GM10266 (cell line): ENCODE measurements around the gene EGFLAM.

ENCODE experiments used
- DNase-seq: peaks from one replicate; pipeline ENCODE4 v3.0.0; 2012; ENCODE audit errors: extremely low spot score
- CTCF ChIP-seq: IDR thresholded peaks from 2 replicates; pipeline ENCODE4 v1.5.1; 2012; ENCODE audit warnings: mild to moderate bottlenecking, low read depth; ENCODE audit not compliant: control insufficient read depth, insufficient read depth; ENCODE audit errors: missing control alignments

The EGFLAM gene

GRCh38 chr5:38469707-38470267 lies 211.4 kb downstream of the EGFLAM start:
- TF ChIP-seq CTCF = no peak
- no peak for DNase-seq

DNA sequence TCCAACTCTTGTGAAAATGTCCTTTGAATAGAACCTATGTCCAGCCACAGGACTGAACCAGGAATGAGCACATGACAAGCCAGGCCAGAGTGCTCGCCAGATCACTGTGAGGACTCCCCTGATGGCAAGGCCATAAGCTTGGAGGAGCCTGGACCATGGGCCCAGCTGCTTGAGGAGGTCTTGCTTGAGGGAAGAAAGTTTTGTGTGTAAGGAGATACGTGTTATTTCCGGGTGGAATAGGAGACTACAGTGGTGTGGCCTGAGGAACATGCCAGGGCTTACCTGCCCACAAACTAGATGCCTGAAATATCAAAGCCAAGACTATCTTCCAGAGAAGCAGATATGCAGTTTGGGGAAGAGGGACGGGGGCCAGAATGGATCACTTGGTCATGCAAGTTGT lies 213.3 kb downstream of the EGFLAM start:
- TF ChIP-seq CTCF = no peak

DNA sequence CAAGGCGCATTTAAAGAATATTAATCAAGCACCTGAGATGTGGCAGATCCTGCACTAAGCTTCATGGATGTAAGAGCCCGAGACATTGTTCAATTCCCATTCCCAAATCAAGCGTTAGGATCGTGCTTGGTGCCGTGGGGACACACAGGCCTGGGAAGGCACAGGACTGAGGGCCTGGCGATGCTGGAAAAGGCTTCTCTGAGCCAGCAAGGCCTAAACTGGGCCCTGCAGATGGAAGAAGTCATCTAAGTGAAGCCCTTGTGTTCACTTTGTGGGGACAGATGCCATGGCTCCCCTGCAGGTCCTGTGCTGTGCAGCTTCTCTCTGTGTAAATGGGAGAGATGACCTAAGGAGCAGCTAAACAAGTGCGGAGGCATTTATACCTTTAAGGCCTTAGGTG lies 214.2 kb downstream of the EGFLAM start:
- no peak for TF ChIP-seq CTCF
- DNase-seq = no peak

More for the DNA sequence above, 213.3 kb downstream of the EGFLAM start:
- no peak for DNase-seq

GRCh38 chr5:38473008-38473407 lies 214.6 kb downstream of the EGFLAM start:
- TF ChIP-seq CTCF = no peak
- DNase-seq = no peak

DNA sequence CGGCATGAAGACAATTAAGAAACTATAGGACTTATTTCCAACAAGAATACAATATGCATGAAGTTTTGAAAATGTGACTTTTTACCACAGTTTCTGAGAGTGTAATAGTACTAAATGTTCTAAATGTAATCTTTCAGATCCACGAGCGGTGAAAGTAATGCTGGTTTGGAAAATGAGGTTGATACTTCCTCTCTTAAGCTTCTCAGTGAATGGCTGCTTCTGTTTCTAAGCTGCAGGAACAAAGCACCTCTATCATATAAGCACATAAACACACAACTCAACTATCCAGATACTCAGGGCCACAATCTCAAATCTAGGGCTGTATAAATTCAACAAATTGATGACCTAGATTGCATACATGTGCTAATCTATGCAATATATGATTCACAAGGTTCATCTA lies 219.8 kb downstream of the EGFLAM start:
- TF ChIP-seq CTCF = no peak

GRCh38 chr5:38478878-38479277 lies 220.5 kb downstream of the EGFLAM start:
- TF ChIP-seq CTCF = no peak
- no peak for DNase-seq

More for the DNA sequence above, 219.8 kb downstream of the EGFLAM start:
- DNase-seq = no peak

DNA sequence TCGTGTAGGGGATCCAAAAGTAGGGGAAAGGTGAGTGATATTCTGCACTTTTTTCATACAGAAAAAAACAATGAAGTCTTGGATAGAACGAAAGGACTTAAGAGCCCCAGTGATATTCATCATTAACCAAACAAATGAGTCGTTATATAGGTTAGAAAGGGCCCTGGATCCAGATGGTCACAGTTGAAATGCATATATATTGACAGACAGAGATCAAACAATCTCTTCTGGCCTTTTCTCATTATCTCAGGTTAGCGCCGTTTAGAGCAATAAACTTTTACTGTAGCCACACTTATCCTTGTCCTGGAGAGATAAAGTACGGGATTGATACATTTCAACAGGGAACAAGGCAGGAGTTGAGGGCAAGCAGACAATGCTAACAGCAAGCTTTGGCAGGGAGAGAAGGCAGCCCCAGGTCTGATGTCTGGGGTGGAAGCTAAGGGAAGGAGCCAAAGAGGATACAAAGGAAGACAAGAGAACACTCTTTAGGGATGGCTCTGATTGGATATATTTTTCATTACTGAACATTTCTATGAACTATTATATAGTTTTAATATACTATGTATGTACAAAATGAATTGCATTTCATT lies 221.1 kb downstream of the EGFLAM start:
- DNase-seq = no peak
- no peak for TF ChIP-seq CTCF
